Measurements from ENCODE around the gene WLS. TPM values are rescaled to one million over a fixed set of nuclear protein-coding genes. Genes with fewer than 3 reads are reported as not detected.

Gene WLS
- total RNA-seq, 1 donor from 2014 or later: 29.9 TPM

- H3K27ac ChIP-seq: no peak overlapping the region
- intact Hi-C loops (cut with DNase I): loop anchor here (2.0 kb wide), 3 partner anchors 263 to 579 kb away; no protein-coding TSS in a partner anchor
These were observed 118.4 kb downstream of the WLS start for GRCh38 chr1:68113966-68114365.

GRCh38 chr1:68112835-68113243 is 119.5 kb downstream of the WLS start:
- Histone ChIP-seq H3K4me3 (no peak overlapping the region), H3K27me3 (no peaks in the 10 kb centered on the region), H3K9me3 (no peaks in the 10 kb centered on the region), H3K27ac (peak overlapping the region; percentile 7 to 54), H3K36me3 (no peaks in the 10 kb centered on the region), H3K4me1 (peaks cover 0 to 15% of the 10 kb centered on the region in 2 donors)
- intact Hi-C loops (cut with DNase I): loop anchor here (2.0 kb wide), 2 partner anchors 262 to 578 kb away; no protein-coding TSS in a partner anchor
- no peak for DNase-seq (ENCODE audit: low spot score in 2 of 2)
- TF ChIP-seq, protein P1, sequence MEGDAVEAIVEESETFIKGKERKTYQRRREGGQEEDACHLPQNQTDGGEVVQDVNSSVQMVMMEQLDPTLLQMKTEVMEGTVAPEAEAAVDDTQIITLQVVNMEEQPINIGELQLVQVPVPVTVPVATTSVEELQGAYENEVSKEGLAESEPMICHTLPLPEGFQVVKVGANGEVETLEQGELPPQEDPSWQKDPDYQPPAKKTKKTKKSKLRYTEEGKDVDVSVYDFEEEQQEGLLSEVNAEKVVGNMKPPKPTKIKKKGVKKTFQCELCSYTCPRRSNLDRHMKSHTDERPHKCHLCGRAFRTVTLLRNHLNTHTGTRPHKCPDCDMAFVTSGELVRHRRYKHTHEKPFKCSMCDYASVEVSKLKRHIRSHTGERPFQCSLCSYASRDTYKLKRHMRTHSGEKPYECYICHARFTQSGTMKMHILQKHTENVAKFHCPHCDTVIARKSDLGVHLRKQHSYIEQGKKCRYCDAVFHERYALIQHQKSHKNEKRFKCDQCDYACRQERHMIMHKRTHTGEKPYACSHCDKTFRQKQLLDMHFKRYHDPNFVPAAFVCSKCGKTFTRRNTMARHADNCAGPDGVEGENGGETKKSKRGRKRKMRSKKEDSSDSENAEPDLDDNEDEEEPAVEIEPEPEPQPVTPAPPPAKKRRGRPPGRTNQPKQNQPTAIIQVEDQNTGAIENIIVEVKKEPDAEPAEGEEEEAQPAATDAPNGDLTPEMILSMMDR (IDR thresholded peaks at IDR 0.05): no peak

More at GRCh38 chr1:68113966-68114365, 118.4 kb downstream of the WLS start:
- Histone ChIP-seq H3K9me3 (no peaks in the 10 kb centered on the region), H3K36me3 (no peaks in the 10 kb centered on the region), H3K4me3 (no peak overlapping the region), H3K27me3 (no peaks in the 10 kb centered on the region), H3K4me1 (peaks cover 0 to 15% of the 10 kb centered on the region in 2 donors)
- TF ChIP-seq, protein P1 (IDR thresholded peaks at IDR 0.05): no peak
- DNase-seq (ENCODE audit: low spot score in 2 of 2): no peak

DNA sequence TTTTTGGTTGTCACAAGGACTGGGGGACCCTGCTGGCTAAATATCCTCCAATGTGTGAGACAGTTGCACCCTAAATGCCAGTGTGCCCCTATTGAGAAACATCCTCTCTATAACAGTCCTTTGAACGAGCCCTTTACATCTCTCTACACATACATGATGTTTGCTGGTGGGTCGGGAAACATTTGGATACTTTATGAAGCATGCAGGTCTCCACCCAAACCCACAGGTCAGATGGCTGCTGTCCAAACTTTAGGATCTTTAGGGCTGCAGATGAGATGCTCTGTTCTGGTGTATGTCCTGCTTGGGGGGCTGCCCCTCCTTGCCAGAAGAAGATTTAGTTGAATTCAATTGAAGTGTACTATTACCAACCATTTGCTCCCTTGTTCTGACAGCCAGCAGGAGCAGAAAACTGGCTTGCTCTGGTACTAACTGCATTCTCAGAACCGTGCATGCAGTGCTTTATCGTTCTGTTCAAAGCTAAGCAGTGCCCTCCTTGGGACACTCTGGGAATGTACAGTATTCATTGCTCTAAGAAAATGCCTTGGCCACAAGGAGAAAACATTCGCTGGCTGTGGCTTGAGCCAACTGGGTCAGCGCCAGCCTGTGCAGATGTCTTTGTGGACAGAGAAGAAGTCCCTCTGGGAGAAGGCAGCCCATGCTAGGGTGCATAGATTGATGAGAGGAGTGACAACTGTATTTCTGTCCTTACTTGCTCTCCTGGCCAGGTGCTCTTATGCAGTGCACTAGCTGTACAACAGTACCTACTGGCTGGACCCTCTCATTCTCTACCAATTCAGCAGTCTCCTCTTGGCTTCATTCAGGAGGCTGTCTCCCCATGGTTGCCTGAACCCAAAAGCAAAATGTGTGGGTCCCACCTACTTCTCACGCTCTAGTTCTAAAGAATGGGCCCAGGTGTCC is 120.5 kb downstream of the WLS start:
- no peaks in the 10 kb centered on the region for H3K9me3 ChIP-seq
- H3K36me3 ChIP-seq: no peaks in the 10 kb centered on the region
- H3K4me1 ChIP-seq: peaks cover 0 to 12% of the 10 kb centered on the region in 2 donors
- no peak overlapping the region for H3K4me3 ChIP-seq
- peak overlapping the region in 1 of 2 donors; percentile 12 for H3K27ac ChIP-seq
- intact Hi-C loops (cut with DNase I): loop anchor here (2.0 kb wide), 2 partner anchors 261 to 577 kb away; no protein-coding TSS in a partner anchor
- H3K27me3 ChIP-seq: no peaks in the 10 kb centered on the region
- DNase-seq (ENCODE audit: low spot score in 2 of 2): peak in 1 of 2 donors; percentile 76
- TF ChIP-seq, protein P1 (IDR thresholded peaks at IDR 0.05): peak; percentile 46 to 60 (median 51)

- Histone ChIP-seq H3K4me1 (peaks cover 0 to 11% of the 10 kb centered on the region in 2 donors), H3K27me3 (no peaks in the 10 kb centered on the region), H3K9me3 (no peaks in the 10 kb centered on the region), H3K36me3 (no peaks in the 10 kb centered on the region), H3K27ac (no peak overlapping the region), H3K4me3 (no peak overlapping the region)
- no peak for DNase-seq (ENCODE audit: low spot score in 2 of 2)
- intact Hi-C loops (cut with DNase I): loop anchor here (2.0 kb wide), 1 partner anchor 263 kb away; no protein-coding TSS in a partner anchor
- TF ChIP-seq, protein P1 (IDR thresholded peaks at IDR 0.05): no peak
These were observed 124.6 kb downstream of the WLS start for GRCh38 chr1:68107771-68108170.

GRCh38 chr1:68103884-68104554 is 128.3 kb downstream of the WLS start:
- no peaks in the 10 kb centered on the region for H3K9me3 ChIP-seq
- H3K27me3 ChIP-seq: no peaks in the 10 kb centered on the region
- H3K36me3 ChIP-seq: no peaks in the 10 kb centered on the region
- H3K4me3 ChIP-seq: no peak overlapping the region
- no peak for DNase-seq (ENCODE audit: low spot score in 2 of 2)
- H3K4me1 ChIP-seq: no peaks in the 10 kb centered on the region
- intact Hi-C loops (cut with DNase I): no loop called here
- no peak overlapping the region for H3K27ac ChIP-seq
- TF ChIP-seq, protein P1 (IDR thresholded peaks at IDR 0.05): no peak
